ENCODE data around the gene FOXS1. TPM values are rescaled to one million over a fixed set of nuclear protein-coding genes. Genes with fewer than 3 reads are reported as not detected.
A peak's percentile ranks its signal among the peaks of the same experiment; 100 is the strongest.

The FOXS1 gene
- total RNA-seq, 4 donors from 2014 or later: 0.32 to 0.38 TPM; not detected in 2

DNA sequence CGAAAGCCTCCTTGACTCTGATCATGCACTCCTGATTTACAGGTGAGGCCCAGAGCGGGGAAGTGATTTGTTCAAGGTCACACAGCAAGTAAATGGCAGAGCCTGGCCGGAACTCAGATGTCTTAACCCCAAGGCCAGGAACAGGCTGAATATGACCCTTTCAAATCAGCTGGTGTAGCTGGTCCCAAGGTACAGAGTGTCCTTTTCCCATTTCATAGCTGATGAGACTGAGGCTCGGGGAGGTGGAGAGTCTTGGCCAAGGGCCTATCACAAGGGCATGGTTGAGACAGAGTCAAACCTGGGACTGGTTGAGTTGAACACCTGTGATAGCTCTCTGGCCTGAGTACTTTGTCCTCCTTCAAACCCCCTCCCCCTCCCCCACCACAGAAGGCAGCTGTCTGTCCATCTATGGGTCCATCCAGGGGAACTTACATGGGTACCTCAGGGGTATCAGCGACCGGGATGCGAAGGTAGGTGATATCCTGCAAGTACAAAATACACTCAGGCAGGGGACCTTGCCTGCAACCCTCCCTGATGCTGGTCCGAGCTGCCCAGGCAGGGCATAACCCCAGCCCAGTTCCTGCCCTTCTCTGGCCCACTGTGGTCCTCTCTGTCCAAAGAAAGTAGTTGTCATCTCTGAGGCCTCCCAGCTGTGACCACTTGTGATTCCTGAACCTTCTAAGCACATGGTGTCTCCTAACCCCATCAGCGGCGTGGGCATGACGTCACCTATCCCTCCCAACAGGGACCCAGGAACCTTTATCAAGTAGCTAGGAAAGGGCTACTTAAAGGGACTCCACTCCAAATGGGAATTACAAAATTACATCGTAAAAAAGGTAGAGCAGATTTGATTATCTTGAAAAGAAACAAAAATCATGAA is 19.4 kb upstream of the FOXS1 start:
- no peak for DNase-seq
- H3K36me3 ChIP-seq: no peaks in the 10 kb centered on the region
- TF ChIP-seq POLR2A (IDR thresholded peaks at IDR 0.05): no peak
- TF ChIP-seq, protein P1, sequence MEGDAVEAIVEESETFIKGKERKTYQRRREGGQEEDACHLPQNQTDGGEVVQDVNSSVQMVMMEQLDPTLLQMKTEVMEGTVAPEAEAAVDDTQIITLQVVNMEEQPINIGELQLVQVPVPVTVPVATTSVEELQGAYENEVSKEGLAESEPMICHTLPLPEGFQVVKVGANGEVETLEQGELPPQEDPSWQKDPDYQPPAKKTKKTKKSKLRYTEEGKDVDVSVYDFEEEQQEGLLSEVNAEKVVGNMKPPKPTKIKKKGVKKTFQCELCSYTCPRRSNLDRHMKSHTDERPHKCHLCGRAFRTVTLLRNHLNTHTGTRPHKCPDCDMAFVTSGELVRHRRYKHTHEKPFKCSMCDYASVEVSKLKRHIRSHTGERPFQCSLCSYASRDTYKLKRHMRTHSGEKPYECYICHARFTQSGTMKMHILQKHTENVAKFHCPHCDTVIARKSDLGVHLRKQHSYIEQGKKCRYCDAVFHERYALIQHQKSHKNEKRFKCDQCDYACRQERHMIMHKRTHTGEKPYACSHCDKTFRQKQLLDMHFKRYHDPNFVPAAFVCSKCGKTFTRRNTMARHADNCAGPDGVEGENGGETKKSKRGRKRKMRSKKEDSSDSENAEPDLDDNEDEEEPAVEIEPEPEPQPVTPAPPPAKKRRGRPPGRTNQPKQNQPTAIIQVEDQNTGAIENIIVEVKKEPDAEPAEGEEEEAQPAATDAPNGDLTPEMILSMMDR (IDR thresholded peaks at IDR 0.05): no peak
- intact Hi-C loops (cut with DNase I): no loop called here
- H3K27ac ChIP-seq: no peak overlapping the region
- H3K4me1 ChIP-seq: peaks cover 18 to 30% (median 19%) of the 10 kb centered on the region in 3 donors
- H3K9me3 ChIP-seq: no peaks in the 10 kb centered on the region
- H3K4me3 ChIP-seq: no peak overlapping the region
- 72 to 76% methylated on average over 6 to 7 of the region's 12 CpGs for WGBS, 2 donors
- H3K27me3 ChIP-seq: peaks cover 0 to 37% (median 1%) of the 10 kb centered on the region in 4 donors

DNA sequence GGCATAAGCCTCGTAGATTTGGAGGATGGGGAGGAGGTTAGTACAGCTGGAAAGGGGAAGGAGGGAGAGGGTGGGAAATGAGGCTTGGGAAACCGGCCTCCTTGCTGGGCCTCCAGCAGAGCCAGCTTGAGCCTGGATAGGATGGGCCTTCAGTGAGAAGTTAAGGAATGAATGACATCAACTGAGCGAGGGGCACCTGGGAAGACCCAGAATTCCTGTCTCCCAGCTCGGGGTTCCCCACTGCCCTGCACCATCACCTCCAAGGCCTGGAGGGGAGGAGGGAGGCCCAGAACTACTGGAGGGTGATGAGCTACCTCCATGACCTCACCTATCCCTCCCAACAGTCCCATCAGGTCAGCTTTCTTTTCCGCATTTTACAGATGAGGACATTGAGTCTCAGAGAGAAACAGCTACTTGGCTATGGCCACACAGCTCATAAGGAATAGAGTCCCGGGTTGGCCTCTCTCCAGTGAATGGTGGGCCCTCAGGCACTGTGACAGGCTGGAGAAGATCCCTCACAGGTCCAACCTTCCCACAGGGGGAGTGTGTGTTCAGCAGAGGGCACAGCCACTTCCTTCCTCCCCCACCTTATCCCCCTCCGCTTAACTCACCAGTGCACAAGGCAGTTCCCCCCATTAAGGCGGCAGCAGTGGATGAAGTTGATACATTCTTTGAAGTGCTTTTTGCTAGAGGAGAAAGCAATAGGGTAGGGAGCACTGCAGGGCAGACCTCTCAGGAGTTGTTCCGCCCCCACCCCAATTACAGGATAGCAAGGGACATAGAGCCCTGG is 18.1 kb upstream of the FOXS1 start:
- DNase-seq: no peak
- H3K36me3 ChIP-seq: no peaks in the 10 kb centered on the region
- peaks cover 0 to 37% (median 0%) of the 10 kb centered on the region in 4 donors for H3K27me3 ChIP-seq
- no peaks in the 10 kb centered on the region for H3K9me3 ChIP-seq
- intact Hi-C loops (cut with DNase I): no loop called here
- no peak for TF ChIP-seq POLR2A (IDR thresholded peaks at IDR 0.05)
- TF ChIP-seq, protein P1 (IDR thresholded peaks at IDR 0.05): no peak
- 88 to 95% methylated on average over 6 of the region's 9 CpGs for WGBS, 2 donors
- H3K27ac ChIP-seq: no peak overlapping the region
- peaks cover 13 to 22% (median 16%) of the 10 kb centered on the region in 3 donors for H3K4me1 ChIP-seq
- H3K4me3 ChIP-seq: no peak overlapping the region

DNA sequence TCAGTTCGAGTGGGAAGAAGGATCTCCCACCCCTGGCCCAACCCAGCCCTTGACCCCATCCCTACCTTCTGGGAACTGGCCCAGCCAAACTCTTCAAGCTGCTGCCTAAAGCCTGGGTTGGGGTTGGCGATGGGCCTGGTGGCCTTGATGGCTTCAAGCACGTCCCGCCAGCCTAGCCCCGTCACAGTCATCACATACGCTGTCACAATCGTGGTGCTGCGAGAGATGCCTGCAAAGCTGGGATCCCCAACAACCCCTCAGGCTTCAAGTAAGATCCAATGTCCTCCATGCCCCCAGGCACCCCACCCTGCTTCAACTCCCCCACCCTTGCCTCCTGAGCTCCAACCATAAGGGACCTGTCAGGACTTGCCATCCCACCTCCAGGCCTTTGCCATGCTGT is 17.1 kb upstream of the FOXS1 start:
- H3K36me3 ChIP-seq: no peaks in the 10 kb centered on the region
- no peak overlapping the region for H3K27ac ChIP-seq
- no peaks in the 10 kb centered on the region for H3K9me3 ChIP-seq
- no peak for TF ChIP-seq POLR2A (IDR thresholded peaks at IDR 0.05)
- TF ChIP-seq, protein P1 (IDR thresholded peaks at IDR 0.05): no peak
- WGBS, 2 donors: 71 to 92% methylated on average over 1 to 6 of the region's 8 CpGs
- peaks cover 13 to 22% (median 16%) of the 10 kb centered on the region in 3 donors for H3K4me1 ChIP-seq
- H3K4me3 ChIP-seq: no peak overlapping the region
- intact Hi-C loops (cut with DNase I): no loop called here
- H3K27me3 ChIP-seq: peaks cover 0 to 42% (median 0%) of the 10 kb centered on the region in 4 donors
- DNase-seq: no peak

DNA sequence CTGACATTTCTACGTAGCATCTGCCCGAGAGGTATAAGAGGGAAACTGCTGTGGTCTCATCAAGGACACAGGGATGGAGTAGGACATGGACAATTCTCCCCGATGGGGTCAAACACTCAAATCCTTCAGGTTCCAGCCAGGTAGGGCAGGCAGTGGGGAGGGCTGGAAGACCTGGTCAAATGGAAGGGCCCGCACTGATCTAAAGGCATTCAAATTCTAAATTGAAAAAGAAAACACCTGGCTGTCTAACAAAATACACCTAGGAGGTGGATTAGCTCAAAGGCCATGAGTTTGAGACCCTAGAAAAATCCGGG is 16.7 kb upstream of the FOXS1 start:
- Histone ChIP-seq H3K36me3 (no peaks in the 10 kb centered on the region), H3K4me3 (peak overlapping the region in 2 of 4 donors; percentile 47 to 65), H3K4me1 (peaks cover 13 to 22% (median 16%) of the 10 kb centered on the region in 3 donors), H3K27ac (no peak overlapping the region), H3K9me3 (no peaks in the 10 kb centered on the region), H3K27me3 (peaks cover 0 to 46% (median 0%) of the 10 kb centered on the region in 4 donors)
- WGBS, 2 donors: 74 to 75% methylated on average over 3 of the region's 5 CpGs
- TF ChIP-seq POLR2A (IDR thresholded peaks at IDR 0.05): no peak
- intact Hi-C loops (cut with DNase I): no loop called here
- DNase-seq: no peak

DNA sequence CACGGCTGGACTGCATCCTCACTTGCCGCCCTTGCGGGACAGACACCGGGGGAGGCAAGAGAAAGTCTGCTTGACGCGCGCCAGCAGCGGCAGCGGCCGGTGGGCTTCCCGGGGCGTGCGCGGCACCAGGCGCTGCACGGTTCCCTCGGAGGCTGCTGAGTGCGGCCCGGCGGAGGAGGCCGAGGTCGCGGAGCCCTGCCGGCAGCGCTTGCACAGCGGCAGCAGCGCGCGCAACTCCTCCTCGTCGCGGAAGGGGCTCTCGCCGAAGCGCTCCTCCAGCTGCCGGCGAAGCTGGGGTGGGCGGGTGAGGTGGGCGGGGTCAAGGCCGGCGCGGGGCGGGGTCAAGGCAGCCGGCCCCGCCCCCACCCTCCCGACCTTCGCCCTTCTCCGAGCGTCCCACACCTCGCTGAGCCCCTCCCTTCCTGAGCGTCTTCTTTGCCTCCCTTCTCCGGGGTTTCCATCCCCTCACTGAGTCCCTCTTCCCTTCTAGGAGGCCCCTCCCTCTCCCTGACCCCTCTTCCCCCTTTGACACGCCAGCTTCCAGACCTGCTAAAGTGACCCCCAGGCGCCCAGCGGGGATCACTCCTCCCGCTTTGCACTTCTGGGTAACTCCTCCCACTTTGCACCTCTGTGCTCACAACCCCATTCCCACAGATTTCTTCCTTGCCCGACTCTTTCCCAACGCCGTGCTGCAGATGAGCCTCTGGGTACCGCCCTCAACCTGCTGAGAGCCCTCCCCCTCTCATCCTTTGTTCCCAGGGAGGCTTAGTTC is 16.2 kb upstream of the FOXS1 start:
- TF ChIP-seq POLR2A (IDR thresholded peaks at IDR 0.05): peak in 1 of 4 donors; percentile 13
- TF ChIP-seq, protein P1 (IDR thresholded peaks at IDR 0.05): no peak
- Histone ChIP-seq H3K4me1 (peaks cover 13 to 22% (median 16%) of the 10 kb centered on the region in 3 donors), H3K27ac (peak overlapping the region in 2 of 4 donors; percentile 10 to 60), H3K36me3 (no peaks in the 10 kb centered on the region), H3K9me3 (no peaks in the 10 kb centered on the region), H3K4me3 (peak overlapping the region; percentile 47 to 75 (median 58)), H3K27me3 (peaks cover 0 to 52% (median 0%) of the 10 kb centered on the region in 4 donors)
- no peak for DNase-seq
- 7 to 64% methylated on average over 8 to 29 of the region's 60 CpGs for WGBS, 2 donors
- intact Hi-C loops (cut with DNase I): no loop called here

All from esophagus squamous epithelium (tissue), 5 donors.